ENCODE results near the gene CKLF.

- TF ChIP-seq EZH2 (IDR thresholded peaks at IDR 0.05; ENCODE audit: low read depth), result no peak
- TF ChIP-seq CTCF (conservative IDR thresholded peaks at IDR 0.05), result no peak
Observed at GRCh38 chr16:66524601-66525164, 27.7 kb upstream of the CKLF start.

Measured in PC-9 (cell line).